ENCODE measurements around the gene UBA3. TPM values are rescaled to one million over a fixed set of nuclear protein-coding genes. Genes with fewer than 3 reads are reported as not detected.

Gene UBA3
- total and polyA plus RNA-seq, 2 of the 13 experiments (the other 11 are each of a cell fraction or from before 2014, with no cell fraction given): 40.7 to 49.0 TPM

DNA sequence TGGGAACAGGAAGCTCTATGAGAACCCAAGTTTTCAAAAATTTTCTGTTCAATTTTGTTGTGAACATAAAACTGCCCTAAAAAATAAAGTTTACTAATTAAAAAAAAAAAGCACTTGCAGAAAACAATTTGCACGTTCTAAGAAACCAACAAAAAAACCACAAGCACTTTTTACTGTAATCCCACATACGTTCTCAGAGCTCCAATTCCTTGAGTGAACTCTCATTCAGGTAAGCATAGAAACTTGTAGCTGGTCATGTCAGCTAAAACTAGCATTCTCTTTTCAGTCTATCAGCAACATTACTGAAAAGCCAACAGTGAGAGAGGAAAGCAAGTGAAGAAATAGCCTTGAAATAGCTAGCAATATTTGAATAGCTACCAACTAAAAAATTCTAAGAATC lies 16.5 kb downstream of the UBA3 start:
- in situ Hi-C loops (cut with HindIII; ENCODE audit: extremely low pct_ligation_motif_present, low pct_unique_long_range_greater_than_20kb): no loop called here
- BruUV-seq (replicated peaks): no TSS peak
- no peak for ATAC-seq

More for the DNA sequence above, 16.5 kb downstream of the UBA3 start:
- no peaks in the 10 kb centered on the region for H3K79me2 ChIP-seq (ENCODE audit: insufficient read depth, low read length)
- H3K9me3 ChIP-seq (ENCODE audit: low read length): no peaks in the 10 kb centered on the region
- intact Hi-C loops (cut with micrococcal nuclease; ENCODE audit: unreplicated experiment): no loop called here
- 95% methylated on average over 2 of the region's 2 CpGs for WGBS (ENCODE audit: low lambda C conversion rate)
- peaks cover 7 to 27% of the 10 kb centered on the region in 2 experiments for H3K36me3 ChIP-seq (replicated peaks in 1 of 2; ENCODE audit: control insufficient read depth in 1 of 2, insufficient read depth in 2 of 2, low read length in 2 of 2)
- no peak overlapping the region for H3K4me2 ChIP-seq (ENCODE audit: low read depth, low read length)
- no peak overlapping the region for H3K27ac ChIP-seq (ENCODE audit: extremely low read length, insufficient read depth, low read length)
- no peak overlapping the region for H3K4me3 ChIP-seq (replicated peaks in 1 of 3; ENCODE audit: insufficient read depth in 1 of 3, low read depth in 2 of 3, low read length in 3 of 3)
- H3K4me1 ChIP-seq (ENCODE audit: insufficient read depth, low read length): no peaks in the 10 kb centered on the region
- POLR2A ChIA-PET: interaction anchor here (0.9 kb wide), 1 partner anchor 16 kb away, joined by 3 read pairs; no protein-coding TSS in a partner anchor
- no peaks in the 10 kb centered on the region for H3K27me3 ChIP-seq (ENCODE audit: control insufficient read depth in 1 of 2, insufficient read depth in 2 of 2, low read length in 2 of 2)
- FAIRE-seq (no peak), DNase-seq (ENCODE audit: low spot score) (no peak)
- TF ChIP-seq CENPT (CRISPR knock-in tag; IDR thresholded peaks at IDR 0.05; ENCODE audit: low read depth) (no peak), SRF (IDR thresholded peaks at IDR 0.05; ENCODE audit: low read depth, low read length) (no peak), MIER3 (CRISPR knock-in tag; IDR thresholded peaks at IDR 0.05; ENCODE audit: borderline replicate concordance) (no peak), ZNF549 (CRISPR knock-in tag; IDR thresholded peaks at IDR 0.05) (no peak), TBP (CRISPR knock-in tag; IDR thresholded peaks at IDR 0.05) (no peak), BHLHE40 (IDR thresholded peaks at IDR 0.05; ENCODE audit: low read length) (no peak), NPAS2 (CRISPR knock-in tag; IDR thresholded peaks at IDR 0.05; ENCODE audit: borderline replicate concordance) (no peak), ZNF292 (CRISPR knock-in tag; IDR thresholded peaks at IDR 0.05; ENCODE audit: borderline replicate concordance, low read depth) (no peak), XRCC5 (optimal IDR thresholded peaks at IDR 0.05; ENCODE audit: low read length) (no peak), MYNN (CRISPR knock-in tag; IDR thresholded peaks at IDR 0.05; ENCODE audit: low read depth) (no peak), ZNF562 (CRISPR knock-in tag; IDR thresholded peaks at IDR 0.05; ENCODE audit: borderline replicate concordance) (no peak), HMGA1 (CRISPR knock-in tag; conservative IDR thresholded peaks at IDR 0.05) (no peak), MED13 (CRISPR knock-in tag; IDR thresholded peaks at IDR 0.05) (no peak), MBD4 (IDR thresholded peaks at IDR 0.05; ENCODE audit: borderline replicate concordance, low read length) (no peak), CBX5 (CRISPR knock-in tag; IDR thresholded peaks at IDR 0.05; ENCODE audit: borderline replicate concordance) (no peak), FLYWCH1 (CRISPR knock-in tag; IDR thresholded peaks at IDR 0.05) (no peak)
- TF ChIP-seq, protein P1, sequence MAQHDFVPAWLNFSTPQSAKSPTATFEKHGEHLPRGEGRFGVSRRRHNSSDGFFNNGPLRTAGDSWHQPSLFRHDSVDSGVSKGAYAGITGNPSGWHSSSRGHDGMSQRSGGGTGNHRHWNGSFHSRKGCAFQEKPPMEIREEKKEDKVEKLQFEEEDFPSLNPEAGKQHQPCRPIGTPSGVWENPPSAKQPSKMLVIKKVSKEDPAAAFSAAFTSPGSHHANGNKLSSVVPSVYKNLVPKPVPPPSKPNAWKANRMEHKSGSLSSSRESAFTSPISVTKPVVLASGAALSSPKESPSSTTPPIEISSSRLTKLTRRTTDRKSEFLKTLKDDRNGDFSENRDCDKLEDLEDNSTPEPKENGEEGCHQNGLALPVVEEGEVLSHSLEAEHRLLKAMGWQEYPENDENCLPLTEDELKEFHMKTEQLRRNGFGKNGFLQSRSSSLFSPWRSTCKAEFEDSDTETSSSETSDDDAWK (CRISPR knock-in tag; IDR thresholded peaks at IDR 0.05): no peak
- TF ChIP-seq, protein P2, sequence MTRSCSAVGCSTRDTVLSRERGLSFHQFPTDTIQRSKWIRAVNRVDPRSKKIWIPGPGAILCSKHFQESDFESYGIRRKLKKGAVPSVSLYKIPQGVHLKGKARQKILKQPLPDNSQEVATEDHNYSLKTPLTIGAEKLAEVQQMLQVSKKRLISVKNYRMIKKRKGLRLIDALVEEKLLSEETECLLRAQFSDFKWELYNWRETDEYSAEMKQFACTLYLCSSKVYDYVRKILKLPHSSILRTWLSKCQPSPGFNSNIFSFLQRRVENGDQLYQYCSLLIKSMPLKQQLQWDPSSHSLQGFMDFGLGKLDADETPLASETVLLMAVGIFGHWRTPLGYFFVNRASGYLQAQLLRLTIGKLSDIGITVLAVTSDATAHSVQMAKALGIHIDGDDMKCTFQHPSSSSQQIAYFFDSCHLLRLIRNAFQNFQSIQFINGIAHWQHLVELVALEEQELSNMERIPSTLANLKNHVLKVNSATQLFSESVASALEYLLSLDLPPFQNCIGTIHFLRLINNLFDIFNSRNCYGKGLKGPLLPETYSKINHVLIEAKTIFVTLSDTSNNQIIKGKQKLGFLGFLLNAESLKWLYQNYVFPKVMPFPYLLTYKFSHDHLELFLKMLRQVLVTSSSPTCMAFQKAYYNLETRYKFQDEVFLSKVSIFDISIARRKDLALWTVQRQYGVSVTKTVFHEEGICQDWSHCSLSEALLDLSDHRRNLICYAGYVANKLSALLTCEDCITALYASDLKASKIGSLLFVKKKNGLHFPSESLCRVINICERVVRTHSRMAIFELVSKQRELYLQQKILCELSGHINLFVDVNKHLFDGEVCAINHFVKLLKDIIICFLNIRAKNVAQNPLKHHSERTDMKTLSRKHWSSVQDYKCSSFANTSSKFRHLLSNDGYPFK (CRISPR knock-in tag; IDR thresholded peaks at IDR 0.05; ENCODE audit: borderline replicate concordance): no peak
- TF ChIP-seq, protein P3, sequence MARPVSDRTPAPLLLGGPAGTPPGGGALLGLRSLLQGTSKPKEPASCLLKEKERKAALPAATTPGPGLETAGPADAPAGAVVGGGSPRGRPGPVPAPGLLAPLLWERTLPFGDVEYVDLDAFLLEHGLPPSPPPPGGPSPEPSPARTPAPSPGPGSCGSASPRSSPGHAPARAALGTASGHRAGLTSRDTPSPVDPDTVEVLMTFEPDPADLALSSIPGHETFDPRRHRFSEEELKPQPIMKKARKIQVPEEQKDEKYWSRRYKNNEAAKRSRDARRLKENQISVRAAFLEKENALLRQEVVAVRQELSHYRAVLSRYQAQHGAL (CRISPR knock-in tag; IDR thresholded peaks at IDR 0.05; ENCODE audit: not compliant biosample characterization): no peak
- TF ChIP-seq, protein P4, sequence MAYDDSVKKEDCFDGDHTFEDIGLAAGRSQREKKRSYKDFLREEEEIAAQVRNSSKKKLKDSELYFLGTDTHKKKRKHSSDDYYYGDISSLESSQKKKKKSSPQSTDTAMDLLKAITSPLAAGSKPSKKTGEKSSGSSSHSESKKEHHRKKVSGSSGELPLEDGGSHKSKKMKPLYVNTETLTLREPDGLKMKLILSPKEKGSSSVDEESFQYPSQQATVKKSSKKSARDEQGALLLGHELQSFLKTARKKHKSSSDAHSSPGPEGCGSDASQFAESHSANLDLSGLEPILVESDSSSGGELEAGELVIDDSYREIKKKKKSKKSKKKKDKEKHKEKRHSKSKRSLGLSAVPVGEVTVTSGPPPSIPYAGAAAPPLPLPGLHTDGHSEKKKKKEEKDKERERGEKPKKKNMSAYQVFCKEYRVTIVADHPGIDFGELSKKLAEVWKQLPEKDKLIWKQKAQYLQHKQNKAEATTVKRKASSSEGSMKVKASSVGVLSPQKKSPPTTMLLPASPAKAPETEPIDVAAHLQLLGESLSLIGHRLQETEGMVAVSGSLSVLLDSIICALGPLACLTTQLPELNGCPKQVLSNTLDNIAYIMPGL (CRISPR knock-in tag; IDR thresholded peaks at IDR 0.05; ENCODE audit: borderline replicate concordance in 1 of 2, low read depth in 1 of 2): no peak
- H3K9ac ChIP-seq (ENCODE audit: insufficient read depth, low read depth, low read length): no peak overlapping the region
- CTCF ChIA-PET (ENCODE audit: low intra/inter-chr PET ratio, low total read pairs): no interaction called here
- no peaks in the 10 kb centered on the region; the same call in 1 of the 2 replicates for H4K20me1 ChIP-seq (ENCODE audit: insufficient read depth, low read length)
- H2AFZ ChIP-seq (ENCODE audit: low read length): no peak overlapping the region
